ENCODE data around the gene IFI16. TPM values are rescaled to one million over a fixed set of nuclear protein-coding genes. Genes with fewer than 3 reads are reported as not detected.

IFI16 gene
- total and polyA plus RNA-seq, 2 of the 13 experiments (the other 11 are each of a cell fraction or from before 2014, with no cell fraction given) = not detected

GRCh38 chr1:159000070-159000409 lies 9.7 kb upstream of the IFI16 start:
- no peaks in the 10 kb centered on the region for H3K79me2 ChIP-seq (ENCODE audit: insufficient read depth, low read length)
- no peaks in the 10 kb centered on the region for H3K27me3 ChIP-seq (ENCODE audit: control insufficient read depth in 1 of 2, insufficient read depth in 2 of 2, low read length in 2 of 2)
- H3K9ac ChIP-seq (ENCODE audit: insufficient read depth, low read depth, low read length) = no peak overlapping the region
- DNase-seq (ENCODE audit: low spot score) (no peak), ATAC-seq (no peak), FAIRE-seq (no peak)
- no peak overlapping the region for H3K27ac ChIP-seq (ENCODE audit: extremely low read length, insufficient read depth, low read length)
- 0% methylated on average over 6 of the region's 6 CpGs for WGBS (ENCODE audit: low lambda C conversion rate)
- no peaks in the 10 kb centered on the region for H3K4me1 ChIP-seq (ENCODE audit: insufficient read depth, low read length)
- no peaks in the 10 kb centered on the region for H3K9me3 ChIP-seq (ENCODE audit: low read length)
- H2AFZ ChIP-seq (ENCODE audit: low read length) = no peak overlapping the region
- no peak overlapping the region for H3K4me2 ChIP-seq (ENCODE audit: low read depth, low read length)
- intact Hi-C loops (cut with micrococcal nuclease; ENCODE audit: unreplicated experiment) (no loop called here), in situ Hi-C loops (cut with HindIII; ENCODE audit: extremely low pct_ligation_motif_present, low pct_unique_long_range_greater_than_20kb) (loop anchor here (25.0 kb wide), 1 partner anchor 813 kb away; the partner anchor contains the start of gene CD1D)
- H3K4me3 ChIP-seq (replicated peaks in 1 of 3; ENCODE audit: insufficient read depth in 1 of 3, low read depth in 2 of 3, low read length in 3 of 3) = no peak overlapping the region
- ChIA-PET POLR2A (no interaction called here), CTCF (ENCODE audit: low intra/inter-chr PET ratio, low total read pairs) (no interaction called here)
- H4K20me1 ChIP-seq (ENCODE audit: insufficient read depth, low read length) = no peaks in the 10 kb centered on the region
- H3K36me3 ChIP-seq (replicated peaks in 1 of 2; ENCODE audit: control insufficient read depth in 1 of 2, insufficient read depth in 2 of 2, low read length in 2 of 2) = no peaks in the 10 kb centered on the region
- no TSS peak for BruUV-seq (replicated peaks)
- no peak for TF ChIP-seq CREM (IDR thresholded peaks at IDR 0.05)
- no peak for TF ChIP-seq CREM (CRISPR knock-in tag; IDR thresholded peaks at IDR 0.05)
- TF ChIP-seq ZNF710 (CRISPR knock-in tag; IDR thresholded peaks at IDR 0.05; ENCODE audit: borderline replicate concordance) = no peak
- TF ChIP-seq MIXL1 (CRISPR knock-in tag; IDR thresholded peaks at IDR 0.05) = no peak
- no peak for TF ChIP-seq ZFP36L2 (CRISPR knock-in tag; IDR thresholded peaks at IDR 0.05)
- TF ChIP-seq MXD4 (CRISPR knock-in tag; IDR thresholded peaks at IDR 0.05) = no peak
- no peak for TF ChIP-seq YEATS2 (CRISPR knock-in tag; IDR thresholded peaks at IDR 0.05; ENCODE audit: borderline replicate concordance)
- no peak for TF ChIP-seq MBNL3 (CRISPR knock-in tag; conservative IDR thresholded peaks at IDR 0.05)

- POLR2A ChIA-PET = no interaction called here
- Histone ChIP-seq H3K27ac (ENCODE audit: extremely low read length, insufficient read depth, low read length) (no peak overlapping the region), H3K9ac (ENCODE audit: insufficient read depth, low read depth, low read length) (no peak overlapping the region), H4K20me1 (ENCODE audit: insufficient read depth, low read length) (no peaks in the 10 kb centered on the region), H3K4me3 (replicated peaks in 1 of 3; ENCODE audit: insufficient read depth in 1 of 3, low read depth in 2 of 3, low read length in 3 of 3) (no peak overlapping the region), H3K36me3 (replicated peaks in 1 of 2; ENCODE audit: control insufficient read depth in 1 of 2, insufficient read depth in 2 of 2, low read length in 2 of 2) (no peaks in the 10 kb centered on the region), H2AFZ (ENCODE audit: low read length) (no peak overlapping the region), H3K79me2 (ENCODE audit: insufficient read depth, low read length) (no peaks in the 10 kb centered on the region), H3K9me3 (ENCODE audit: low read length) (no peaks in the 10 kb centered on the region), H3K4me1 (ENCODE audit: insufficient read depth, low read length) (no peaks in the 10 kb centered on the region), H3K4me2 (ENCODE audit: low read depth, low read length) (no peak overlapping the region), H3K27me3 (ENCODE audit: control insufficient read depth in 1 of 2, insufficient read depth in 2 of 2, low read length in 2 of 2) (no peaks in the 10 kb centered on the region)
- CTCF ChIA-PET (ENCODE audit: low intra/inter-chr PET ratio, low total read pairs) = no interaction called here
- intact Hi-C loops (cut with micrococcal nuclease; ENCODE audit: unreplicated experiment) (no loop called here), in situ Hi-C loops (cut with HindIII; ENCODE audit: extremely low pct_ligation_motif_present, low pct_unique_long_range_greater_than_20kb) (loop anchor here (25.0 kb wide), 1 partner anchor 813 kb away; the partner anchor contains the start of gene CD1D)
- BruUV-seq (replicated peaks) = no TSS peak
- ATAC-seq = no peak
- no peak for DNase-seq (ENCODE audit: low spot score)
- FAIRE-seq = no peak
- WGBS (ENCODE audit: low lambda C conversion rate) = 0% methylated on average over 1 of the region's 1 CpG
- TF ChIP-seq IKZF1 (IDR thresholded peaks at IDR 0.05) = no peak
- no peak for TF ChIP-seq RFXANK (CRISPR knock-in tag; IDR thresholded peaks at IDR 0.05)
- no peak for TF ChIP-seq PLSCR1 (CRISPR knock-in tag; IDR thresholded peaks at IDR 0.05; ENCODE audit: borderline replicate concordance)
- no peak for TF ChIP-seq SPEN (CRISPR knock-in tag; IDR thresholded peaks at IDR 0.05; ENCODE audit: low read depth)
- no peak for TF ChIP-seq KLF13 (CRISPR knock-in tag; IDR thresholded peaks at IDR 0.05)
- no peak for TF ChIP-seq ZNF597 (CRISPR knock-in tag; IDR thresholded peaks at IDR 0.05)
- TF ChIP-seq ZMYM3 (CRISPR knock-in tag; IDR thresholded peaks at IDR 0.05) = no peak
- no peak for TF ChIP-seq ETS1 (CRISPR knock-in tag; IDR thresholded peaks at IDR 0.05)
- no peak for TF ChIP-seq CBFB (CRISPR knock-in tag; IDR thresholded peaks at IDR 0.05)
- no peak for TF ChIP-seq ZNF333 (CRISPR knock-in tag; IDR thresholded peaks at IDR 0.05; ENCODE audit: borderline replicate concordance)
Measured at GRCh38 chr1:159000625-159001024, 9.1 kb upstream of the IFI16 start.

Data from HepG2 (cell line).